Esophagus mucosa (tissue), 1 donor: ENCODE data around the gene PHACTR3. TPM values are rescaled to one million over a fixed set of nuclear protein-coding genes. Genes with fewer than 3 reads are reported as not detected.
"Not testable (repeated sequence)": the region's sequence is repeated elsewhere in the genome, so short reads cannot be mapped to it uniquely, and the experiment has no call there.

Source experiments
- ATAC-seq: fragments of 200-7000 bp; cut with Tn5 transposase; one replicate; pipeline ENCODE4 v1.9.1; 2020
- total RNA-seq: library from RNA; stranded (reverse); gene quantifications from one replicate; pipeline ENCODE4 v1.2.4, GENCODE V29; 2023
- donor health status: DM: yes; HTN: yes; CAD: no.

The PHACTR3 gene
- total RNA-seq, 1 donor from 2014 or later: not detected

GRCh38 chr20:59589086-59589684 lies 15.2 kb upstream of the PHACTR3 start:
- ATAC-seq: no peak

GRCh38 chr20:59591061-59591460 lies 13.3 kb upstream of the PHACTR3 start:
- no peak for ATAC-seq

- no peak for ATAC-seq
Measured at GRCh38 chr20:59596690-59597089, 7.7 kb upstream of the PHACTR3 start.

GRCh38 chr20:59597240-59597639 lies 7.1 kb upstream of the PHACTR3 start:
- ATAC-seq: no peak

DNA sequence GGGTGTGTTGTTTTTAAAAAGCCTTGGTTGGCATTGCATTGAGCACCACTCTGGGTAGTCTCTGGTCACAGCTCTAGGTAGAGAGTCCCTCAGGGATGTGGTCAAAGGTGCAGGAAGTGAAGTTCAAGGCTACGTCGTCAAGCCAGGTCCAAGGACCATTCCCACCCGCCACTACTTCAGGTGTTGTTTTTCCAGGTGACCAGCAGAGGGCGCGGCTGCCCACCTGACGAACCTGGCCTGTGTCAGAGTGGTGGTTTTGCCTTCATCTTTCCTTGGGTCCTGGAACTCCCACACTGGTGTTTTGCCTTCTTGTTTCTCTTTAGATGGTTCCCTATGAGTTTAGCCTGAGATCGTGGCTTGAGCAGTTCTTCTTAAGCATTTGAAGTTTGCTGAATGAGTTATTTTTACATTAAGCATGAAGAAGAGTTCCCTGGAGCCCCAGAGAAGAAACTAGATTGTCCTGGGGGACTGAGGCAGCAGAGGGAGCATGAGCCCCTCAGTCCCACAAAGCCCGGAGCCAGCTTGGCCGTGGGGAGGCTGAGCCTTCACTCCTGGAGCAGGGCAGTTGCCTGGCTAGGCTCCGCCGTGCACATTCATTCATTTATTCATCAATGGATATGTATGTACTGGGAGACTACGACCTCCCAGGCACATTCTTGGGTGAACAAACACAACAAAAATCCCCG lies 5.6 kb upstream of the PHACTR3 start:
- no peak for ATAC-seq

- no peak for ATAC-seq
Measured at GRCh38 chr20:59599941-59600340, 4.4 kb upstream of the PHACTR3 start.

- no peak for ATAC-seq
Measured at GRCh38 chr20:59600472-59600871, 3.9 kb upstream of the PHACTR3 start.

GRCh38 chr20:59602546-59603080 lies 1.7 kb upstream of the PHACTR3 start:
- no peak for ATAC-seq

GRCh38 chr20:59603176-59603575 lies 1.2 kb upstream of the PHACTR3 start:
- no peak for ATAC-seq

GRCh38 chr20:59604741-59605600 lies 631 bp downstream of the PHACTR3 start:
- ATAC-seq: no peak

DNA sequence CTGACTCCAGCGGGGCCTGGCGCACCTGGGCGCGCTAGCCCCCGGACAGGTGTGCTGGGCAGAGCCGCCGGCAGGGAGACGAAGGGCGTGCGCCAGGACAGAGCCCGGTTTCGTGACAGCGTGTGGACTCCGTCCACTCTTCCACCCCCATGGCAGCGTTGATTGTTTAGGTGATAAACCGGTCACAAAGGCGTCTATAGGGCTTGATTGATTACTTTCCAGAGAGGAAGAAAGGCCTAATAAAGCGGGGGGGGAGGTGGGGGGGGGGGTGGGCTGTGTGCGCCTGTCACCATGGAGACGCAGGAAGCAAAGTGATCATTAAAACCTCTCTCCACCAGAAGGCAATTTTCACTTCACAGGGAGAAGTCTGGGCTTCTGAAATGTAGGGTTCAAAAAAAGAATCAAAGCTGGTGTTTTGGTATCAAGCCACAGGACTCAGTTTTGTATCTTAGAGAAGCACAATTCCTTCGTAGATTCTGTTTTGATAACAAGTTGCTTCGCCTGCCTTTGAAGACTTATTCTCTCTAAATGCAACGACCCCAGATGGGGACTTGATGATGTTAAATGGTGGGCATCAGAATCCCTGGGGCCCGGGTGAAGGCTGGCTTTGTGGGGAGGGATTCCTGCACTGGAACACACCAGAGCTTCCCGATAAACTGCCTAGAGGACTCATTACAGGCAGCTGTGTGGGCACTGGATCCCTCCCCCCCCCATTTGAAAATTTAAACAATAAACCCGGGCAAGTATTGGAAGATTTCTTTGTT lies 1.4 kb downstream of the PHACTR3 start:
- ATAC-seq: no peak

- no peak for ATAC-seq
Measured at GRCh38 chr20:59606566-59606965, 2.2 kb downstream of the PHACTR3 start.

- ATAC-seq: peak; percentile 11
Measured at GRCh38 chr20:59608396-59608795, 4.1 kb downstream of the PHACTR3 start.

DNA sequence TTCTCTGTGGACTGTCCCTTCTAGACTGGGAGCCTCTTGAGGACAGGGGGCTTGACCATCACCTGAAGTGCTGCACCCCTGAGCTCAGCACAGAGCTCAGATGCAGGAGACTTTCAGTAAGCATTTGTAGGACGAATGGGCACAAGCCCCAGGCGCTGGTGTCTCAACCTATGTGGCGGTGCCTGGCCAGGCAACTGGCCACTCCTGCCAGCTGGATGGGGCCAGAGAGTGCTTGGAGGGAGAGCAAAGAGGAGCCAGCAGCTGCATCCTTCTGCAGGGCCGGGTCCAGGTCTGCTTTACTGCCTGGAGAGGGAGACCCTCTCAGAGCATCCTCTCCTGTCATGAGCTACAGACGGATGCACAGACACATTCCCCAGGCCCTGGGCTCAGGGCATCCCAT lies 4.5 kb downstream of the PHACTR3 start:
- ATAC-seq: no peak

- no peak for ATAC-seq
Measured at GRCh38 chr20:59611286-59611685, 6.9 kb downstream of the PHACTR3 start.

- ATAC-seq: no peak
Measured at GRCh38 chr20:59613861-59614260, 9.5 kb downstream of the PHACTR3 start.

DNA sequence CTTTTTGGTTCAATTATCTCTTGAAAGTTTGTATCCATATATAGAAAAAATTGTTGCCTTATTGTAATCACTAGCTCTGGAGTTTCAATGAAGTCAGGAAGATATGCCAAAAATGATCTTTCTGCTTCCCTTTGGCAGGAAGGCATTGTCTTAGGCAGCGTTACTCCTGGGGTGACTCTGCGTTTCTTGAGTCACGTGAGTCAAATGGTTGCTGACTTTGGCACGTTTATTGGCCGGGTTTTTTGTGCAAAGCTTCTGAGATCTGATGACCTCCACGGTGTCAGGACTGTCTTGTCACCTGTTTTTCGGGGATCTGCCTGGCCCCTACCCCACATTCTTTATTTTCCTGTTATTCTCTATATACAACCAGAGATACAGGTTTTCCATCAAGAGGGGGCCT lies 10.4 kb downstream of the PHACTR3 start:
- ATAC-seq: no peak

- ATAC-seq: no peak
Measured at GRCh38 chr20:59616306-59616705, 12.0 kb downstream of the PHACTR3 start.

GRCh38 chr20:59617221-59617620 lies 12.9 kb downstream of the PHACTR3 start:
- ATAC-seq: no peak

DNA sequence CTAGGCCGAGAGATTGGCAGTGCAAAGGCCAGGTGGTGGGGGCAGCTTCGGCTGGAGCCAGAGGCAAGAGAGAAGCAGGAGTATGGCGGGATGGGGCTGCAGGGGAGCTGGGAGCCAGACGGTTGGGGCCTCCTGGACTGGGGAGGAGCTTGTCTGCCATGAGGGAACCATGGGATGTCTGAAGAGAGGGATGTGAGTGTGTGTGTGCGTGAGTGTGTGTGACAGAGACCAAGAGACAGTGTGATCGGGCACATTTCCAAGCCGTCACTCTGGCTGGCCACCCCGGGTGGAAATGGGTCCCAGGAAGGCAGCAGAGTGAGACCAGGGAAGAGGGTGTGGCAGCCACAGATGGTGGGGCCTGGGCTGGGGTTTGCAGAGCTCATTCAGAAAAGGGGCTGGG lies 13.8 kb downstream of the PHACTR3 start:
- ATAC-seq: no peak

- ATAC-seq: not testable (repeated sequence)
Measured at GRCh38 chr20:59618585-59618984, 14.2 kb downstream of the PHACTR3 start.

- no peak for ATAC-seq
Measured at GRCh38 chr20:59620860-59621505, 16.6 kb downstream of the PHACTR3 start.
